ENCODE results near the gene ZNF474. TPM values are rescaled to one million over a fixed set of nuclear protein-coding genes. Genes with fewer than 3 reads are reported as not detected.

ZNF474 gene
- total RNA-seq, 1 experiment from 2014 or later, result not detected

DNA sequence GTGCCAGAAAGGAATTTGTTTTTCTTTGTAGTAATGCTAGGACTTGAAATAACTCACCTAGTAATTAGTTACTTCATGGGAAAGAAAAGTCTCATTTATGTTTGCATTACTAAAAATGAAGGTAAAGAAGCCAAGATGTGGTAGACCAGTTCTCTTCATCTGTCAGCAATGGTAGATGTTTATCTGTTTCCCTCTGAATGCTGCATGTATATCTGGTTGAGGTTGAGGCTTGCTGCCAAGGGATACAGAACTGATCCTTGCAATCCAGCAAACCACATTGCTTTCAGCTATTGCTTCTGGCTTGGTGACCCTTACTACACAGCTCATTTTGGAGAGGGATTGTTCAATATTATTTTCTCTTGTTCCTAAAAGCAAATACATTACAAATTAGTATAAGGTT lies 73.6 kb downstream of the ZNF474 start (continued):
- TF ChIP-seq, protein P1, sequence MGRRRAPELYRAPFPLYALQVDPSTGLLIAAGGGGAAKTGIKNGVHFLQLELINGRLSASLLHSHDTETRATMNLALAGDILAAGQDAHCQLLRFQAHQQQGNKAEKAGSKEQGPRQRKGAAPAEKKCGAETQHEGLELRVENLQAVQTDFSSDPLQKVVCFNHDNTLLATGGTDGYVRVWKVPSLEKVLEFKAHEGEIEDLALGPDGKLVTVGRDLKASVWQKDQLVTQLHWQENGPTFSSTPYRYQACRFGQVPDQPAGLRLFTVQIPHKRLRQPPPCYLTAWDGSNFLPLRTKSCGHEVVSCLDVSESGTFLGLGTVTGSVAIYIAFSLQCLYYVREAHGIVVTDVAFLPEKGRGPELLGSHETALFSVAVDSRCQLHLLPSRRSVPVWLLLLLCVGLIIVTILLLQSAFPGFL (CRISPR knock-in tag; IDR thresholded peaks at IDR 0.05; ENCODE audit: borderline replicate concordance), result no peak

Other genes starting within 250 kb of the ZNF474 start
- 15.8 to 17.3 TPM (median 16.9 TPM) in 3 replicates for gene SRFBP1, start 167.6 kb upstream of the ZNF474 start, total RNA-seq (2021)
- 1.3 to 2.8 TPM (median 2.2 TPM) in 3 replicates for gene LOX, start 51.3 kb upstream of the ZNF474 start, total RNA-seq (2021)
- 9.2 to 10.0 TPM (median 9.7 TPM) in 3 replicates for gene SNCAIP, start 182.7 kb downstream of the ZNF474 start, total RNA-seq (2021)

All from WTC11 (cell line).